ENCODE measurements around the gene HOOK2. TPM values are rescaled to one million over a fixed set of nuclear protein-coding genes. Genes with fewer than 3 reads are reported as not detected.

Gene HOOK2
- total and polyA plus RNA-seq, 9 of the 15 experiments (the other 6 are each of a cell fraction or from before 2014, with no cell fraction given): 1.3 to 17.2 (median 9.9) TPM

DNA sequence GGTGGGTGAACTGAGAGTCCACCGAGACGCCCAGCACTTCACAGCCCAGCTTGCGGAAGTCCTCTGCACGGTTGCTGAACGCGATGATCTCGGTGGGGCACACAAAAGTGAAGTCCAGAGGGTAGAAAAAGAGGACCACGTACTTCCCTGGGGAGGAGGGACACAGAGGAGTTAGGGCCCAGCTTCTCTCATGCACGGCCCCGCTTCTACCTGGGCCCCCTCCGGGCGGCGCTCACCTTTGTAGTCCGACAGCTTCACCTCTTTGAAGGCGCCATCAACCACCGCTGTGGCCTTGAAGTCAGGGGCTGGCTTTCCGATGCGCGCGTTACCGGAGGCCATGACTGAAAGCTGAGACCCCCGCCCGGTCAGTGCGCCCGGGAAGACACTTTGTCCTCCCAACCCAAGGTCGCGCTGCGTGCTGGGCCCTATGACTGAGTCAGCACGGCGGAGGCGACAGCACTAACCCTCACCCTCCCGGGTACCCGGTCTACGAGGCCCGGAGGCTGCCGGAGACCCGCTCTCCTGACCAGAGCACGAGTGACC is 25.6 kb upstream of the HOOK2 start (continued):
- TF ChIP-seq, protein P1, sequence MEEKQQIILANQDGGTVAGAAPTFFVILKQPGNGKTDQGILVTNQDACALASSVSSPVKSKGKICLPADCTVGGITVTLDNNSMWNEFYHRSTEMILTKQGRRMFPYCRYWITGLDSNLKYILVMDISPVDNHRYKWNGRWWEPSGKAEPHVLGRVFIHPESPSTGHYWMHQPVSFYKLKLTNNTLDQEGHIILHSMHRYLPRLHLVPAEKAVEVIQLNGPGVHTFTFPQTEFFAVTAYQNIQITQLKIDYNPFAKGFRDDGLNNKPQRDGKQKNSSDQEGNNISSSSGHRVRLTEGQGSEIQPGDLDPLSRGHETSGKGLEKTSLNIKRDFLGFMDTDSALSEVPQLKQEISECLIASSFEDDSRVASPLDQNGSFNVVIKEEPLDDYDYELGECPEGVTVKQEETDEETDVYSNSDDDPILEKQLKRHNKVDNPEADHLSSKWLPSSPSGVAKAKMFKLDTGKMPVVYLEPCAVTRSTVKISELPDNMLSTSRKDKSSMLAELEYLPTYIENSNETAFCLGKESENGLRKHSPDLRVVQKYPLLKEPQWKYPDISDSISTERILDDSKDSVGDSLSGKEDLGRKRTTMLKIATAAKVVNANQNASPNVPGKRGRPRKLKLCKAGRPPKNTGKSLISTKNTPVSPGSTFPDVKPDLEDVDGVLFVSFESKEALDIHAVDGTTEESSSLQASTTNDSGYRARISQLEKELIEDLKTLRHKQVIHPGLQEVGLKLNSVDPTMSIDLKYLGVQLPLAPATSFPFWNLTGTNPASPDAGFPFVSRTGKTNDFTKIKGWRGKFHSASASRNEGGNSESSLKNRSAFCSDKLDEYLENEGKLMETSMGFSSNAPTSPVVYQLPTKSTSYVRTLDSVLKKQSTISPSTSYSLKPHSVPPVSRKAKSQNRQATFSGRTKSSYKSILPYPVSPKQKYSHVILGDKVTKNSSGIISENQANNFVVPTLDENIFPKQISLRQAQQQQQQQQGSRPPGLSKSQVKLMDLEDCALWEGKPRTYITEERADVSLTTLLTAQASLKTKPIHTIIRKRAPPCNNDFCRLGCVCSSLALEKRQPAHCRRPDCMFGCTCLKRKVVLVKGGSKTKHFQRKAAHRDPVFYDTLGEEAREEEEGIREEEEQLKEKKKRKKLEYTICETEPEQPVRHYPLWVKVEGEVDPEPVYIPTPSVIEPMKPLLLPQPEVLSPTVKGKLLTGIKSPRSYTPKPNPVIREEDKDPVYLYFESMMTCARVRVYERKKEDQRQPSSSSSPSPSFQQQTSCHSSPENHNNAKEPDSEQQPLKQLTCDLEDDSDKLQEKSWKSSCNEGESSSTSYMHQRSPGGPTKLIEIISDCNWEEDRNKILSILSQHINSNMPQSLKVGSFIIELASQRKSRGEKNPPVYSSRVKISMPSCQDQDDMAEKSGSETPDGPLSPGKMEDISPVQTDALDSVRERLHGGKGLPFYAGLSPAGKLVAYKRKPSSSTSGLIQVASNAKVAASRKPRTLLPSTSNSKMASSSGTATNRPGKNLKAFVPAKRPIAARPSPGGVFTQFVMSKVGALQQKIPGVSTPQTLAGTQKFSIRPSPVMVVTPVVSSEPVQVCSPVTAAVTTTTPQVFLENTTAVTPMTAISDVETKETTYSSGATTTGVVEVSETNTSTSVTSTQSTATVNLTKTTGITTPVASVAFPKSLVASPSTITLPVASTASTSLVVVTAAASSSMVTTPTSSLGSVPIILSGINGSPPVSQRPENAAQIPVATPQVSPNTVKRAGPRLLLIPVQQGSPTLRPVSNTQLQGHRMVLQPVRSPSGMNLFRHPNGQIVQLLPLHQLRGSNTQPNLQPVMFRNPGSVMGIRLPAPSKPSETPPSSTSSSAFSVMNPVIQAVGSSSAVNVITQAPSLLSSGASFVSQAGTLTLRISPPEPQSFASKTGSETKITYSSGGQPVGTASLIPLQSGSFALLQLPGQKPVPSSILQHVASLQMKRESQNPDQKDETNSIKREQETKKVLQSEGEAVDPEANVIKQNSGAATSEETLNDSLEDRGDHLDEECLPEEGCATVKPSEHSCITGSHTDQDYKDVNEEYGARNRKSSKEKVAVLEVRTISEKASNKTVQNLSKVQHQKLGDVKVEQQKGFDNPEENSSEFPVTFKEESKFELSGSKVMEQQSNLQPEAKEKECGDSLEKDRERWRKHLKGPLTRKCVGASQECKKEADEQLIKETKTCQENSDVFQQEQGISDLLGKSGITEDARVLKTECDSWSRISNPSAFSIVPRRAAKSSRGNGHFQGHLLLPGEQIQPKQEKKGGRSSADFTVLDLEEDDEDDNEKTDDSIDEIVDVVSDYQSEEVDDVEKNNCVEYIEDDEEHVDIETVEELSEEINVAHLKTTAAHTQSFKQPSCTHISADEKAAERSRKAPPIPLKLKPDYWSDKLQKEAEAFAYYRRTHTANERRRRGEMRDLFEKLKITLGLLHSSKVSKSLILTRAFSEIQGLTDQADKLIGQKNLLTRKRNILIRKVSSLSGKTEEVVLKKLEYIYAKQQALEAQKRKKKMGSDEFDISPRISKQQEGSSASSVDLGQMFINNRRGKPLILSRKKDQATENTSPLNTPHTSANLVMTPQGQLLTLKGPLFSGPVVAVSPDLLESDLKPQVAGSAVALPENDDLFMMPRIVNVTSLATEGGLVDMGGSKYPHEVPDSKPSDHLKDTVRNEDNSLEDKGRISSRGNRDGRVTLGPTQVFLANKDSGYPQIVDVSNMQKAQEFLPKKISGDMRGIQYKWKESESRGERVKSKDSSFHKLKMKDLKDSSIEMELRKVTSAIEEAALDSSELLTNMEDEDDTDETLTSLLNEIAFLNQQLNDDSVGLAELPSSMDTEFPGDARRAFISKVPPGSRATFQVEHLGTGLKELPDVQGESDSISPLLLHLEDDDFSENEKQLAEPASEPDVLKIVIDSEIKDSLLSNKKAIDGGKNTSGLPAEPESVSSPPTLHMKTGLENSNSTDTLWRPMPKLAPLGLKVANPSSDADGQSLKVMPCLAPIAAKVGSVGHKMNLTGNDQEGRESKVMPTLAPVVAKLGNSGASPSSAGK (IDR thresholded peaks at IDR 0.05): no peak
- TF ChIP-seq ZNF354B (CRISPR knock-in tag; IDR thresholded peaks at IDR 0.05) (no peak), YY1 (IDR thresholded peaks at IDR 0.05; ENCODE audit: borderline replicate concordance in 1 of 3, control insufficient read depth in 1 of 3, extremely low read depth in 1 of 3, insufficient read depth in 3 of 3, insufficient read length in 1 of 3, insufficient replicate concordance in 2 of 3, low read depth in 1 of 3, low read length in 2 of 3) (peak in 1 of 3 experiments; percentile 38), DIDO1 (tag; IDR thresholded peaks at IDR 0.05; ENCODE audit: low read depth) (no peak), TEAD1 (CRISPR knock-in tag; IDR thresholded peaks at IDR 0.05) (no peak), STAT5B (CRISPR knock-in tag; IDR thresholded peaks at IDR 0.05) (no peak), HMGN3 (IDR thresholded peaks at IDR 0.05; ENCODE audit: borderline replicate concordance, extremely low read depth, insufficient read length, low read depth, low read length) (no peak), KLF16 (IDR thresholded peaks at IDR 0.05) (no peak)
- TF ChIP-seq, protein P2, sequence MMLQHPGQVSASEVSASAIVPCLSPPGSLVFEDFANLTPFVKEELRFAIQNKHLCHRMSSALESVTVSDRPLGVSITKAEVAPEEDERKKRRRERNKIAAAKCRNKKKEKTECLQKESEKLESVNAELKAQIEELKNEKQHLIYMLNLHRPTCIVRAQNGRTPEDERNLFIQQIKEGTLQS (IDR thresholded peaks at IDR 0.05): no peak
- TF ChIP-seq, protein P2 (CRISPR knock-in tag; conservative IDR thresholded peaks at IDR 0.05): peak; percentile 43; the same call in 1 of the 2 replicates
- TF ChIP-seq, protein P3, sequence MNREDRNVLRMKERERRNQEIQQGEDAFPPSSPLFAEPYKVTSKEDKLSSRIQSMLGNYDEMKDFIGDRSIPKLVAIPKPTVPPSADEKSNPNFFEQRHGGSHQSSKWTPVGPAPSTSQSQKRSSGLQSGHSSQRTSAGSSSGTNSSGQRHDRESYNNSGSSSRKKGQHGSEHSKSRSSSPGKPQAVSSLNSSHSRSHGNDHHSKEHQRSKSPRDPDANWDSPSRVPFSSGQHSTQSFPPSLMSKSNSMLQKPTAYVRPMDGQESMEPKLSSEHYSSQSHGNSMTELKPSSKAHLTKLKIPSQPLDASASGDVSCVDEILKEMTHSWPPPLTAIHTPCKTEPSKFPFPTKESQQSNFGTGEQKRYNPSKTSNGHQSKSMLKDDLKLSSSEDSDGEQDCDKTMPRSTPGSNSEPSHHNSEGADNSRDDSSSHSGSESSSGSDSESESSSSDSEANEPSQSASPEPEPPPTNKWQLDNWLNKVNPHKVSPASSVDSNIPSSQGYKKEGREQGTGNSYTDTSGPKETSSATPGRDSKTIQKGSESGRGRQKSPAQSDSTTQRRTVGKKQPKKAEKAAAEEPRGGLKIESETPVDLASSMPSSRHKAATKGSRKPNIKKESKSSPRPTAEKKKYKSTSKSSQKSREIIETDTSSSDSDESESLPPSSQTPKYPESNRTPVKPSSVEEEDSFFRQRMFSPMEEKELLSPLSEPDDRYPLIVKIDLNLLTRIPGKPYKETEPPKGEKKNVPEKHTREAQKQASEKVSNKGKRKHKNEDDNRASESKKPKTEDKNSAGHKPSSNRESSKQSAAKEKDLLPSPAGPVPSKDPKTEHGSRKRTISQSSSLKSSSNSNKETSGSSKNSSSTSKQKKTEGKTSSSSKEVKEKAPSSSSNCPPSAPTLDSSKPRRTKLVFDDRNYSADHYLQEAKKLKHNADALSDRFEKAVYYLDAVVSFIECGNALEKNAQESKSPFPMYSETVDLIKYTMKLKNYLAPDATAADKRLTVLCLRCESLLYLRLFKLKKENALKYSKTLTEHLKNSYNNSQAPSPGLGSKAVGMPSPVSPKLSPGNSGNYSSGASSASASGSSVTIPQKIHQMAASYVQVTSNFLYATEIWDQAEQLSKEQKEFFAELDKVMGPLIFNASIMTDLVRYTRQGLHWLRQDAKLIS (CRISPR knock-in tag; IDR thresholded peaks at IDR 0.05): no peak
